CD8-positive, alpha-beta memory T cell (primary cell): ENCODE measurements around the gene SF3B3. TPM values are rescaled to one million over a fixed set of nuclear protein-coding genes. Genes with fewer than 3 reads are reported as not detected.

Experiments
- polyA plus RNA-seq: library from polyadenylated mRNA; unstranded; fragments of 300-500 nt; fragmentation: Illumina TruSeq; gene quantifications from one replicate; pipeline ENCODE4 v1.2.3, GENCODE V29; 2021
- total RNA-seq, 2 experiments: library from RNA; stranded (reverse); gene quantifications; one replicate each; pipeline ENCODE4 v1.2.3, GENCODE V29; 2021

SF3B3 gene
- total and polyA plus RNA-seq, 3 experiments from 2014 or later, result 134 to 642 (median 605) TPM

Other genes with a start within 250 kb of the SF3B3 start
- gene AARS1, start 234.3 kb upstream of the SF3B3 start, total RNA-seq, result 100 to 1,000 TPM; 135 to 136 TPM
- 38.6 TPM for gene AARS1, start 234.3 kb upstream of the SF3B3 start, polyA plus RNA-seq
- 10 to 100 TPM; 36.0 to 38.8 TPM for gene DDX19B, start 224.6 kb upstream of the SF3B3 start, total RNA-seq
- gene DDX19B, start 224.6 kb upstream of the SF3B3 start, polyA plus RNA-seq, result 52.9 TPM
- gene DDX19A, start 176.9 kb upstream of the SF3B3 start, total RNA-seq, result 10 to 100 TPM; 73.6 to 76.1 TPM
- gene DDX19A, start 176.9 kb upstream of the SF3B3 start, polyA plus RNA-seq, result 45.3 TPM
- gene ST3GAL2, start 84.7 kb upstream of the SF3B3 start, total RNA-seq, result 10 to 100 TPM; 24.2 to 24.8 TPM
- 20.1 TPM for gene ST3GAL2, start 84.7 kb upstream of the SF3B3 start, polyA plus RNA-seq
- gene FCSK, start 69.2 kb upstream of the SF3B3 start, total RNA-seq, result 10 to 100 TPM; 15.1 to 16.9 TPM
- 7.8 TPM for gene FCSK, start 69.2 kb upstream of the SF3B3 start, polyA plus RNA-seq
- 10 to 100 TPM; 50.7 to 51.9 TPM for gene COG4, start 262 bp upstream of the SF3B3 start, total RNA-seq
- gene COG4, start 262 bp upstream of the SF3B3 start, polyA plus RNA-seq, result 48.9 TPM
- not detected for gene IL34, start 122.7 kb downstream of the SF3B3 start, total RNA-seq
- not detected for gene IL34, start 122.7 kb downstream of the SF3B3 start, polyA plus RNA-seq
- 1 to 10 TPM; 2.2 to 3.0 TPM for gene MTSS2, start 162.2 kb downstream of the SF3B3 start, total RNA-seq
- not detected for gene MTSS2, start 162.2 kb downstream of the SF3B3 start, polyA plus RNA-seq